Vagina (tissue), 2 donors: Measurements from ENCODE around the gene PAMR1.

ENCODE experiments used
- POLR2AphosphoS5 ChIP-seq, 2 donors: sonication (generic); formaldehyde crosslinking; IDR thresholded peaks; one replicate each; pipeline ENCODE4 v1.9.0; 2017; ENCODE audit warnings: antibody characterized with exemption in 2 of 2, mild to moderate bottlenecking in 2 of 2, low read depth in 1 of 2; ENCODE audit not compliant: insufficient read depth in 1 of 2
- TF ChIP-seq, protein P1 (sequence below), 3 experiments: fragments of 450-650 bp in 2 of 3; fragments of 200-600 bp in 1 of 3; sonication (generic) in 1 of 3; IDR thresholded peaks; one replicate each; pipeline ENCODE4 v1.5.1; 2017 to 2019; ENCODE audit warnings: antibody characterized with exemption in 3 of 3, mild to moderate bottlenecking in 2 of 3, moderate library complexity in 2 of 3

DNA sequence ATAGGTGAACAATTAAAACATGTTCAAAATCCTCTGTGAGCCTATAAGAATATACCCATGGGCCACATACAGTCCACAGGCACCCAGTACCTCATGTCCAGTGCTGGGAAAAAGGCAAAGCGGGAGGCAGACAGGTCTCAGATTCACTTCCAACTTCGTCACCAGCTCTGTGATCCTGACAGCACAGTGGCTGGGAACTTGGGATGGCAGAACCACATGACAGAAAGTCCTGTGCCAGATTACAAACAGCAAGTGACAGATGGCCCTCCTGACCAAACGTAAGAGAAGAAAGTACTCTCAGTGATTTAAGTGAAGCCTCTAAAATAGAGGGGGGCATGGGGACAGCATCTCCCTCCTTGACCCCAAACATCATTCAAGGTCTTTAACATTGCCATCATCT, 111.8 kb downstream of the PAMR1 start:
- no peak for TF ChIP-seq POLR2AphosphoS5 (IDR thresholded peaks at IDR 0.05; ENCODE audit: insufficient read depth in 1 of 2, low read depth in 1 of 2)
- TF ChIP-seq, protein P1, sequence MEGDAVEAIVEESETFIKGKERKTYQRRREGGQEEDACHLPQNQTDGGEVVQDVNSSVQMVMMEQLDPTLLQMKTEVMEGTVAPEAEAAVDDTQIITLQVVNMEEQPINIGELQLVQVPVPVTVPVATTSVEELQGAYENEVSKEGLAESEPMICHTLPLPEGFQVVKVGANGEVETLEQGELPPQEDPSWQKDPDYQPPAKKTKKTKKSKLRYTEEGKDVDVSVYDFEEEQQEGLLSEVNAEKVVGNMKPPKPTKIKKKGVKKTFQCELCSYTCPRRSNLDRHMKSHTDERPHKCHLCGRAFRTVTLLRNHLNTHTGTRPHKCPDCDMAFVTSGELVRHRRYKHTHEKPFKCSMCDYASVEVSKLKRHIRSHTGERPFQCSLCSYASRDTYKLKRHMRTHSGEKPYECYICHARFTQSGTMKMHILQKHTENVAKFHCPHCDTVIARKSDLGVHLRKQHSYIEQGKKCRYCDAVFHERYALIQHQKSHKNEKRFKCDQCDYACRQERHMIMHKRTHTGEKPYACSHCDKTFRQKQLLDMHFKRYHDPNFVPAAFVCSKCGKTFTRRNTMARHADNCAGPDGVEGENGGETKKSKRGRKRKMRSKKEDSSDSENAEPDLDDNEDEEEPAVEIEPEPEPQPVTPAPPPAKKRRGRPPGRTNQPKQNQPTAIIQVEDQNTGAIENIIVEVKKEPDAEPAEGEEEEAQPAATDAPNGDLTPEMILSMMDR (IDR thresholded peaks at IDR 0.05) = no peak
